DOHH2 (cell line): ENCODE measurements around the gene PKIB.

Experiments used
- CTCF ChIP-seq: fragments of 200-600 bp; sonication (generic); IDR thresholded peaks from one replicate; pipeline ENCODE4 v1.5.1; 2014; ENCODE audit warnings: antibody characterized with exemption, mild to moderate bottlenecking, low read depth, low read length; ENCODE audit not compliant: poor library complexity, severe bottlenecking
- EZH2phosphoT487 ChIP-seq: fragments of 200-600 bp; sonication (generic); IDR thresholded peaks from 2 replicates; pipeline ENCODE4 v1.6.1; 2017; ENCODE audit warnings: borderline replicate concordance, mild to moderate bottlenecking, antibody characterized with exemption, low read length, moderate library complexity, mixed read lengths

DNA sequence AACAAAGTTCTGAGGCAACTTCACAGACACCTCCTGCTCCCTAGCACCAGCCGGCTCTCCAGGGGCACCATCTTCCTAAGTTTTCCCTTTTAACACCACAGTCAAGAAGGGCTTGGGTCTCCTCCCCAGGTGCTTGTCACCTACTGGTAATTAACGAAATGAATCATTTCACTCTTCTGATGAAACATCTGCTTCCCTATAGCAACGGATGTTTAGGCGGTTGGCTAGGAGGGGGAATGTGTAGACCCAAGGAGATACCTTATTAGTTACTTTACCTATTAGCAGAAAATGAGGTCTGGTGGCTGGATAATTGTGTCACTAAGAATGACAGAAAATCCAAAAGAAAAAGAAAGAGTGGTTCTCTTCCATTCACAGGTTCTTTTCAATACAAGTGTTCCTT, 123.1 kb downstream of the PKIB start:
- TF ChIP-seq CTCF (no peak), EZH2phosphoT487 (no peak)
